ENCODE data around the gene RRP12. TPM values are rescaled to one million over a fixed set of nuclear protein-coding genes. Genes with fewer than 3 reads are reported as not detected.

The RRP12 gene
- total RNA-seq, 1 experiment from 2014 or later, result 34.4 TPM

GRCh38 chr10:97333351-97333600 lies 67.9 kb downstream of the RRP12 start:
- DNase-seq (no peak), ATAC-seq (peak; percentile 3; the same call in 1 of the 2 replicates)
- Histone ChIP-seq H4K20me1 (ENCODE audit: low read length) (0 out of 2 replicates have a peak, but pooled peaks cover 6% of the 10 kb centered on the region), H3F3A (ENCODE audit: low read length, unreplicated experiment) (no peaks in the 10 kb centered on the region), H3K9ac (ENCODE audit: low read length) (peak overlapping the region; percentile 70), H3K27me3 (ENCODE audit: low read length) (no peaks in the 10 kb centered on the region), H3K9me2 (replicated peaks; ENCODE audit: low read length) (no peaks in the 10 kb centered on the region), H3K79me2 (ENCODE audit: low read length) (peaks cover 44% of the 10 kb centered on the region), H3K36me3 (ENCODE audit: low read depth, low read length) (no peaks in the 10 kb centered on the region), H3K4me1 (ENCODE audit: insufficient read depth, low read length) (peaks cover 36% of the 10 kb centered on the region), H3K4me2 (ENCODE audit: low read length) (peak overlapping the region; percentile 99), H2AFZ (ENCODE audit: low read length) (peak overlapping the region; percentile 41; the same call in 1 of the 2 replicates), H3K9me3 (ENCODE audit: low read length) (no peaks in the 10 kb centered on the region), H3K4me3 (ENCODE audit: low read length) (peak overlapping the region; percentile 90), H3K27ac (ENCODE audit: low read length) (peak overlapping the region; percentile 52)
- intact Hi-C loops (cut with micrococcal nuclease), result loop anchor here (1.0 to 5.0 kb wide), 3 partner anchors 41 to 114 kb away; partner anchors contain the start of genes ARHGAP19, EXOSC1 and ZDHHC16
- CTCF ChIA-PET, result interaction anchor here (0.7 to 2.1 kb wide), 2 partner anchors 25 to 54 kb away, joined by 3 to 20 read pairs; no protein-coding TSS in a partner anchor
- POLR2A ChIA-PET (ENCODE audit: unreplicated experiment), result interaction anchor here (1.3 kb wide), 1 partner anchor 55 kb away, joined by 3 read pairs; no protein-coding TSS in a partner anchor
- TF ChIP-seq EZH2 (IDR thresholded peaks at IDR 0.05; ENCODE audit: low read length, unreplicated experiment) (no peak), CTCF (conservative IDR thresholded peaks at IDR 0.05; ENCODE audit: low read depth, low read length) (no peak), EZH2phosphoT487 (IDR thresholded peaks at IDR 0.05; ENCODE audit: borderline replicate concordance, low read length) (no peak)
- BruUV-seq (replicated peaks), result no TSS peak

GRCh38 chr10:97332591-97333350 lies 68.4 kb downstream of the RRP12 start:
- BruUV-seq (replicated peaks), result TSS peak; percentile 64
- H3K4me2 ChIP-seq (ENCODE audit: low read length), result peak overlapping the region; percentile 99
- POLR2A ChIA-PET (ENCODE audit: unreplicated experiment), result interaction anchor here (0.7 to 1.3 kb wide), 2 partner anchors 54 to 88 kb away, joined by 3 to 4 read pairs; no protein-coding TSS in a partner anchor
- peak; percentile 45 for ATAC-seq
- H3K27me3 ChIP-seq (ENCODE audit: low read length), result no peaks in the 10 kb centered on the region
- no peaks in the 10 kb centered on the region for H3K36me3 ChIP-seq (ENCODE audit: low read depth, low read length)
- TF ChIP-seq CTCF (conservative IDR thresholded peaks at IDR 0.05; ENCODE audit: low read depth, low read length), result peak; percentile 44
- TF ChIP-seq EZH2 (IDR thresholded peaks at IDR 0.05; ENCODE audit: low read length, unreplicated experiment), result no peak
- peak overlapping the region; percentile 70 for H3K9ac ChIP-seq (ENCODE audit: low read length)
- H3K9me2 ChIP-seq (replicated peaks; ENCODE audit: low read length), result no peaks in the 10 kb centered on the region
- H3K79me2 ChIP-seq (ENCODE audit: low read length), result peaks cover 44% of the 10 kb centered on the region
- H3K4me1 ChIP-seq (ENCODE audit: insufficient read depth, low read length), result peaks cover 41% of the 10 kb centered on the region
- peak overlapping the region; percentile 90 for H3K4me3 ChIP-seq (ENCODE audit: low read length)
- H2AFZ ChIP-seq (ENCODE audit: low read length), result peak overlapping the region; percentile 55
- no peaks in the 10 kb centered on the region for H3F3A ChIP-seq (ENCODE audit: low read length, unreplicated experiment)
- peak; percentile 75 for DNase-seq
- H3K27ac ChIP-seq (ENCODE audit: low read length), result peak overlapping the region; percentile 52
- CTCF ChIA-PET, result interaction anchor here (0.7 to 2.1 kb wide), 2 partner anchors 25 to 54 kb away, joined by 3 to 20 read pairs; no protein-coding TSS in a partner anchor
- H3K9me3 ChIP-seq (ENCODE audit: low read length), result no peaks in the 10 kb centered on the region
- 0 out of 2 replicates have a peak, but pooled peaks cover 6% of the 10 kb centered on the region for H4K20me1 ChIP-seq (ENCODE audit: low read length)
- intact Hi-C loops (cut with micrococcal nuclease), result loop anchor here (1.0 to 5.0 kb wide), 3 partner anchors 40 to 115 kb away; partner anchors contain the start of genes ARHGAP19, EXOSC1 and ZDHHC16

Measured in PC-3 (cell line).